CD1c-positive myeloid dendritic cell (primary cell): ENCODE results near the gene GPR42.
"Not testable (repeated sequence)": the region's sequence is repeated elsewhere in the genome, so short reads cannot be mapped to it uniquely, and the experiment has no call there.

ENCODE experiments used
- DNase-seq: peaks from one replicate; pipeline ENCODE4 v3.0.0-alpha.2; 2016; ENCODE audit errors: extremely low spot score

Gene GPR42

GRCh38 chr19:35392742-35393715 is 22.2 kb downstream of the GPR42 start:
- no peak for DNase-seq

DNA sequence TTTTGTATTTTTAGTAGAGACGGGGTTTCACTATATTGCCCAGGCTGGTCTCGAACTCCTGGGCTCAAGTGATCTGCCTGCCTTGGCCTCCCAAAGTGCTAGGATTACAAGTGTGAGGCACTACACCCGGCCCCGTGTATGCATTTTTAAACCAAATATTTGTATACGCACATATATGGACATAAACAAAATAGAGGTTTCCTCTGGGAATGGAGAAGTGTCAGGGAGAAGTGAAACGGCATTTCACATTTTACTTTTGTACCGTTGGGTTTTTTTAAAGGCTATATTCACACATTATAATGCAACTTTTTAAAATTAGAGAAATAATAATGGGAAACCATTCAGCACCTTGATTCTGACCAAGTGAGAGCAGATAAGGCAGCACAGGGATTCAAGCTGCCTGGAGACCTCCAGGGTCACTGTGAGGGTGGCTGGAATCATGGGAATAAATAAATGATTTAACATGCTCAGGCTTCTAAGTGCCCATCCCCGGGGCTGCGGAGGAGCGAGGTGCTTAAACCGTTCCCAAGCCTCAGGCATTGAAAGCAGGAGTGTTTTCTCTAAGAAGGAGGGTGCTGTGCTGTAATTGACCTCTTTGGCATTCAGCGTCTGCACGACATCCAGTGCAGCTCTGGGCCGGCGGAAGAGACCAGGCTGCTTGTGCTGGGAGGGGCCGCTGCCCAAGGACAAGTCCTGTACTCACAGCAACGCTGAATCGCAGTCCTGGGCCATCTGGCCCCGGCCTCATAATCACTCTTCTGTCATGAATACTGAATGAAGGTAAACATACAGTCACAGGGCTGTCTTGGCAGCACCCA is 24.7 kb downstream of the GPR42 start:
- peak; percentile 62 for DNase-seq

DNA sequence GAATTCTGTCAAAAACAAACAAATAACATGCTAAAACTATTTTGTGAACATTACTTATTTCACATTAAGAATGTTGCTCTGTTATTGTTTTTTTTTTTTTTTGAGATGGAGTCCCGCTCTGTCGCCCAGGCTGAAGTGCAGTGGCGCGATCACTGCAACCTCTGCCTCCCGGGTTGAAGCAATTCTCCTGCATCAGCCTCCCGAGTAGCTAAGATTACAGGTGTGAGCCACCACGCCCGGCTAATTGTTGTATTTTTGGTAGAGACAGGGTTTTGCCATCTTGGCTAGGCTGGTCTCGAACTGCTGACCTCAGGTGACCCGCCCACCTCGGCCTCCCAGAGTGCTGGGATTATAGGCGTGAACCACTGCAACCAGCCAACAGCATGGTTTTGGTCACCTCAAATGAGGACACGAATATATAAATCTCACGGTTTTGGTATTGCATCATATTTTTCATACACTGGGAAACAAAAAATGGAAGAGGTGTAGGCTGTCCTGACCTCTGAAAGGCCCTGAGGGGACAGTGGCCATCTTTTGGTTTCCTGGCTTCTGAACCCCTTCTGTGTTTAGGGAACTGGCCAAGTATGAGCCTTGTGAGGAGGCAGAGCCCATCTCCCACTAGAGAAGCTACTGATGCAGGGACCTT is 25.5 kb downstream of the GPR42 start:
- DNase-seq = no peak

DNA sequence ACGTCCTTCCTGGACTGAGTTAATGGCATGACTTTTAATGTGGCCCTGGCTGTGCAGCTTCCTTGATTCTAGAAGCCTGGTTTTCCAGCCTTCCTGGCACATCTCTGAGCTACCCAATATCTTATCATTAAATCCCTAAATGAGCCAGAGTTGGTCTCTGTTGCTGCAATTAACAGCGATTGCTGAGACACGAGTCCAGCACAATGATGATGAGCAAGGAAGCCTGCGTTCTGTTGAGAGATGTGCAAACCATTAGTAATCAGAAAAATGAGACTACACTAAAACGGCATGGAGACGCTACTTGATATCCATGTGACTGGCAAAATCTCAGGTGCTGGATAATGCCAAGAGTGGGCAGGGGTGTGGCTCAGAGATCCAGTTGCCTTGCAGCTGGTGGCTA is 26.2 kb downstream of the GPR42 start:
- DNase-seq = no peak

DNA sequence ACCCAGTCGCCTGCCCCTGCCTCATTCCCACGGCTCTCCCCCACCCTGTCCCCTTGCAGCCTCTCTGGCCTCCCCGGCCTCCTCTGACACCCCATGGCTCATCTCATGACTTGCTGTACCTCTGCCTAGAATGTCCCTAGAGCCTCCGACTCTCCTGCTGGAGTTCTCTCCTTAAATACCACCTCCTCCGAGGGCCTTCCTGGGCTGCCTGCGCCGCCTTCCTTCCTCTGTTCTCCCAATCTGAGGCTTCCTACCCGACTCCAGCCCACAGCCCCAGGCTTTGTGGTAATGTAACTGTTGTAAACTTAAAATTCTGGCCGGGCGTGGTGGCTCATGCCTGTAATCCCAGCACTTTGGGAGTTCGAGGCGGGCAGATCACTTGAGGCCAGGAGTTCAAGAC is 27.7 kb downstream of the GPR42 start:
- no peak for DNase-seq

GRCh38 chr19:35399231-35399630 is 28.4 kb downstream of the GPR42 start:
- no peak for DNase-seq

DNA sequence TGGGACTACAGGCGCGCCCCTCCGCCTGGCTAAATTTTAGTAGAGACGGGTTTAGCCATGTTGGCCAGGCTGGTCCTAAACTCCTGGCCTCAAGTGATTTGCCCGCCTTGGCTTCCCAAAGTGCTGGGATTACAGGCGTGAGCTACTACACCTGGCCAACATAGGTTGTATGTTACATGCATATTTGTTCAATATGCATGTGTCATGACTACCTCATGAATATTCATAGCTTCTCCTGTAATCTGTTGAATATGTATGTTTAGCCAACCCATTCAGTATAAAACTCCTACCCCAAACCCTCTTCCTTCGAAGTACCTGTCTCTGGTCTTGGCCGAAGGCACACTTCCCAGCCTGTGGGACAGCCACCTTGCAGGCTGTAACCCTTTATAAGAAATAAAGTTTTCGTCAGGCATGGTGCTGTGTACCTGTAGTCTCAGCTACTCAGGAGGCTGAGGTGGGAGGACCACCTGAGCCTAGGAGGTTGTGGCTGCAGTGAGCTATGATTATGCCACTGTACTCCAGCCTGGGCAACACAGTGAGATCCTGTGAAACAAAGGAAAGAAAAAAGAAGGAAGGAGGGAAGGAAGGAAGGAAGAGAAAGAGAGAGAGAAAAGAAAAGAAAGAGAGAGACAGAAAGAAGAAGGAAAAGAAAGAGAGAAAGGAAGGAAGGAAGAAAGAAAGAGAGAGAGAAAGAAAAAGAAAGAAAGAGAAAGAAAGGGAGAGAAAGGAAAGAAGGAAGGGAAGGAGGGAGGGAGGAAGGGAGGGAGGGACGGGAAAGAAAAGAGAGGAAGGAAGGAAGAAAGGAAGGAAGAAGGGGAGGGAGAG is 29.3 kb downstream of the GPR42 start:
- DNase-seq = no peak

- no peak for DNase-seq
Observed at GRCh38 chr19:35400773-35401100, 29.9 kb downstream of the GPR42 start.

GRCh38 chr19:35401416-35401815 is 30.5 kb downstream of the GPR42 start:
- not testable (repeated sequence) for DNase-seq

DNA sequence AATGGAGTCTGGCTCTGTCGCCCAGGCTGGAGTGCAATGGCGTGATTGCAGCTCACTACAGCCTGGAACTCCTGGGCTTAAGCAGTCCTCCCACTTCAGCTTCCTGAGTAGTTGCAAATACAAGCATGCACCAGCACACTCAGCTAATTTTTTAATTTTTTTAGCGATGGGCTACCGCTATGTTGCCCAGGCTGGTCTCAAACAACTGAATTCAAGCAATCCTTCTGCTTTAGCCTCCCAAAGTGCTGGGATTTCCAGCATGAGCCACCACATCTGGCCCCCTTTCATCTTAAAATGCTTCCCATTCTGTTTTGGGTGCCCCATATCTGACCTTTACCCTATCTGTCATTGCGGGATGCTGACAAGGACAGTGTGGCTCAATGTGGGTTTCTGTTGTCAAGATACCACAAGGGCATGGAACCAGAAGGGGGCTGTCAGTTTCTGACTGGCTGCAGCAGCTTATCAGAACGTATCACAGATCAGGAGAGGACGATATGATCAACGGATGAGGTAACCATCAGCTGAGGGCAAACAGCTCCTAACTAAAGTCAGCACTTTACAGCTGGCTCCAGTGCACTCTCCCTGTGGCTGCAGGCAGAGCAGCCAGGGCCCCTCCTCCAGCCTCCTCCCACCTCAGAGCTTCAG is 32.4 kb downstream of the GPR42 start:
- DNase-seq = no peak

GRCh38 chr19:35404879-35405622 is 34.2 kb downstream of the GPR42 start:
- DNase-seq = peak; percentile 79

DNA sequence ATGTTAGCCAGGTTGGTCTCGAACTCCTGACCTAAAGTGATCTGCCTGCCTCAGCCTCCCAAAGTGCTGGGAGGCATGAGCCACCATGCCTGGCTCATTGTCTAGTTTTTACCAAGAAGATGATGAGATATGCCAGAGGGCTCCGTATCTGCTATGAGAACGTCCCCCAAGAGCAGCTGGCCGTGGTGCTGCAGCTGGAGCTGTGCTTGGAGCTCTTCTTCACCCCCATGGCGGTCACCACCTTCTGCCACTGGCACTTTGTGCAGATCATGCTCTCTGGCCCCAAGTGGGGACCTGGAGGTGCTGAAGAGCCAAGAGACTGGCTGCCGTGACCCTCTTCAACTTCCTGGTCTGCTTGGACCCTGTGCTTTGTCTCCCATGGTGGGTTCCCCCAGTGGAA is 36.8 kb downstream of the GPR42 start:
- DNase-seq = no peak

DNA sequence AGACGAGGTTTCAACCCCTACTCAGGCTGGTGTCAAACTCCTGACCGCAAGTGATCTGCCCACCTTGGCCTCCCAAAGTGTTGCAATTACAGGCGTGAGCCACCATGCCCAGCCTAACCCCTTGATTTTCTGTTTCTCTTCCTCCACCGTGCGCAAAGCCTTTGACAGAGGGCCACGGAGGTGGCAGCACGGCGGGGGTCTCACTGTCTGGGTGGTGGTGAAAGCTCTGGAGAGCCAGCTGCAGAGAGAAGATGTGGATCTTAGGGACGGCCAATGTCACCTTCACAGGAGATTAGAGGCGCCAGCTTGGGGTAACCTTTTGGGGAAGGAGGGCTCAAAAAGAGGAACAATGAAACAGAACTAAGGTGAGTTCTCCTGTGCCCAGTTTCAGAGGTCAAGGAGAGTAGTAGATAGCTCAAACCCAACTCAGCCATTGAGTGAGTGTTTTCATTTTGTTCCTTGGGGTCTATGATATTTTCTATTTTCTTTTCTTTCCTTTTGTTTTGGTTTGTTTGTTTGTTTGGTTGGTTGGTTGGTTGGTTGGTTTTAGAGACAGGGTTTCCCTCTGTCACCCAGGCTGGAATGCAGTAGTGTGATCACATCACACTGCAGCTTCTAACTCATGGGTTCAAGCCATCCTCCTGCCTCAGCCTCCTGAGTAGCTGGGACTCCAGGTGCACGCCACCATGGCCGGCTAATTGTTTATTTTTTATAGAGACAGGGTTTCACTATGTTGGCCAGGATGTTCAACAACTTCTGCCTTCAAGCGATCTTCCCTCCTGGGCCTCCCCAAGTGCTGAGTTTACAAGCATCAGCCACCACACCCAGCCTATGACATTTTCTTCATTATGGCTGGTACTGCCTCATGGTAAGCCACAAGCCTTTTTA is 37.7 kb downstream of the GPR42 start:
- no peak for DNase-seq

- no peak for DNase-seq
Observed at GRCh38 chr19:35409191-35409590, 38.3 kb downstream of the GPR42 start.

GRCh38 chr19:35410487-35410886 is 39.6 kb downstream of the GPR42 start:
- DNase-seq = no peak

GRCh38 chr19:35414442-35414841 is 43.6 kb downstream of the GPR42 start:
- no peak for DNase-seq

DNA sequence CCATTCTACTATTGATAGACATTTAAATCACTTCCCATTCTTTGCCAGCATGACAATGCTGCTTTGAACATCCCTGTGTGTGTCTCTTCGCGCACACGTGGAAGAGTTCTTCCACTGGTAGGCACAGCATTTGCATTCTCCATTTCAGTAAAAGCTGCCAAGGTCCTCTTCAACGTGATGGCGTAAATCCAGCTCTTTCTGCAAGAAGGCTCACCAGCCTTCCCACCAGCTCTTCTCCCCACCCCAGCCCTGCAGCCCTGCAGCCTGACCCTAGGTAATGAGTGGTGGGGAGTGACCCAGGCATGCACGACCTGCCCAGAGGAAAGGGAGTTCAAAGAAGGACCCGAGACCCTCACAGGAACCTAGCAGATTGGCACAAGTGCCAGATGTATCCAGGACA is 45.5 kb downstream of the GPR42 start:
- no peak for DNase-seq

DNA sequence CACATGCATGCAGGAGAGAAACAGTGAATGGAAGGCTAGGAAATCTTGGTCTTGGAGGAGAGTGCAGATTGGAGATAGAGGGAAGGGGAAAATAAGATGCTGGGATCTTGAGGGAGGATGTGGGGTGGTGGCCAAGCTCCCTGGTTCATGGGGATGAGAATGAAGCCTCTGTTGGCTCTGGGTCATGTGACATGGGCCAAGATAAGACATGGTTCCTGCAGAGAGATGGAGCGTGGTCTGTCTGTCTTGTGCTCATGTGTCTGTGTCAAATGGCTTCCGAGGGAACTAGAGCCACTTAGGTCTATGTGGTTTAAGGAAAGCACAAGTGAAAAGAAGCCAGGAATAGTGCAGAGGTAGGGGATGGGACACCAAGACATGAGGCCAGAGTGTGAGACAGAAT is 46.4 kb downstream of the GPR42 start:
- no peak for DNase-seq
